Measurements from ENCODE around the gene SYCE3. TPM values are rescaled to one million over a fixed set of nuclear protein-coding genes. Genes with fewer than 3 reads are reported as not detected.

Gene SYCE3
- total and polyA plus RNA-seq, 2 donors (not counting 3 experiments of a cell fraction or from before 2014, with no cell fraction given): not detected

- H3K27ac ChIP-seq (ENCODE audit: insufficient read depth, low read depth, low read length): no peak overlapping the region
- no peak overlapping the region for H3K4me3 ChIP-seq (replicated peaks in 1 of 3; ENCODE audit: insufficient read depth in 1 of 3, low read depth in 1 of 3, low read length in 3 of 3)
- H4K20me1 ChIP-seq (replicated peaks; ENCODE audit: control insufficient read depth, extremely low read depth, insufficient read depth, low read length): no peaks in the 10 kb centered on the region
- no peak for TF ChIP-seq JUN (IDR thresholded peaks at IDR 0.05; ENCODE audit: borderline replicate concordance, insufficient read depth, insufficient read length, low read depth)
- no peak for TF ChIP-seq MAX (IDR thresholded peaks at IDR 0.05; ENCODE audit: insufficient read depth, insufficient read length)
- TF ChIP-seq GATA2 (IDR thresholded peaks at IDR 0.05; ENCODE audit: insufficient read depth, insufficient read length, low read depth, low read length): no peak
- TF ChIP-seq FOS (IDR thresholded peaks at IDR 0.05; ENCODE audit: borderline replicate concordance, insufficient read depth, low read length): no peak
- TF ChIP-seq POLR2A (IDR thresholded peaks at IDR 0.05; ENCODE audit: low read depth, low read length): no peak
- no peak for TF ChIP-seq EZH2 (IDR thresholded peaks at IDR 0.05; ENCODE audit: borderline replicate concordance, low read depth, low read length, severe bottlenecking)
- no peak for TF ChIP-seq POLR2AphosphoS5 (IDR thresholded peaks at IDR 0.05; ENCODE audit: insufficient read depth, low read depth, low read length)
- TF ChIP-seq CTCF (IDR thresholded peaks at IDR 0.05; ENCODE audit: extremely low read depth in 1 of 2, insufficient read depth in 1 of 2, low read depth in 1 of 2, low read length in 2 of 2): no peak
- no peak for TF ChIP-seq MYC (IDR thresholded peaks at IDR 0.05; ENCODE audit: low read depth, low read length)
- POLR2A ChIA-PET: no interaction called here
- FAIRE-seq (no peak), DNase-seq (ENCODE audit: low read depth, low spot score) (no peak)
- no peak overlapping the region for H2AFZ ChIP-seq (ENCODE audit: low read depth, low read length)
- no TSS peak for BruUV-seq (replicated peaks)
- H3K9ac ChIP-seq (replicated peaks; ENCODE audit: extremely low read depth, insufficient read depth, low read length): no peak overlapping the region
- H3K9me1 ChIP-seq (replicated peaks; ENCODE audit: control insufficient read depth, extremely low read depth, insufficient read depth, low read length): no peaks in the 10 kb centered on the region
- H3K4me1 ChIP-seq (ENCODE audit: control insufficient read depth, extremely low read depth, insufficient read depth, low read length): no peaks in the 10 kb centered on the region
- no peaks in the 10 kb centered on the region for H3K79me2 ChIP-seq (ENCODE audit: control insufficient read depth, insufficient read depth, low read length)
- intact Hi-C loops (cut with micrococcal nuclease): no loop called here
- CTCF ChIA-PET: interaction anchor here (0.9 to 1.8 kb wide), 2 partner anchors 8 to 52 kb away, joined by 4 to 5 read pairs; no protein-coding TSS in a partner anchor
- H3K4me2 ChIP-seq (ENCODE audit: insufficient read depth, low read length): no peak overlapping the region
- dilution Hi-C loops (cut with MboI; ENCODE audit: extremely low pct_ligation_motif_present, low sequenced_read_pairs): no loop called here
- H3K27me3 ChIP-seq (ENCODE audit: control insufficient read depth in 2 of 2, insufficient read depth in 2 of 2, low read length in 2 of 2): peaks cover 3 to 6% of the 10 kb centered on the region in 2 experiments
- no peaks in the 10 kb centered on the region for H3K9me3 ChIP-seq (replicated peaks; ENCODE audit: control insufficient read depth, insufficient read depth, low read length)
- H3K36me3 ChIP-seq (ENCODE audit: control insufficient read depth in 2 of 2, extremely low read depth in 1 of 2, insufficient read depth in 2 of 2, low read length in 2 of 2): no peaks in the 10 kb centered on the region
Observed at GRCh38 chr22:50568626-50569025, 5.9 kb upstream of the SYCE3 start.
